GM21526 (cell line): ENCODE results near the gene FLNB.
"Not testable (repeated sequence)": the region's sequence is repeated elsewhere in the genome, so short reads cannot be mapped to it uniquely, and the experiment has no call there.

ENCODE experiments used
- ATAC-seq: cut with Tn5 transposase; IDR thresholded peaks from one replicate; pipeline ENCODE4 v1.9.1; 2021; ENCODE audit warnings: moderate library complexity; ENCODE audit not compliant: unreplicated experiment, low FRiP score

The FLNB gene

GRCh38 chr3:57981483-57982087 lies 26.6 kb upstream of the FLNB start:
- no peak for ATAC-seq

DNA sequence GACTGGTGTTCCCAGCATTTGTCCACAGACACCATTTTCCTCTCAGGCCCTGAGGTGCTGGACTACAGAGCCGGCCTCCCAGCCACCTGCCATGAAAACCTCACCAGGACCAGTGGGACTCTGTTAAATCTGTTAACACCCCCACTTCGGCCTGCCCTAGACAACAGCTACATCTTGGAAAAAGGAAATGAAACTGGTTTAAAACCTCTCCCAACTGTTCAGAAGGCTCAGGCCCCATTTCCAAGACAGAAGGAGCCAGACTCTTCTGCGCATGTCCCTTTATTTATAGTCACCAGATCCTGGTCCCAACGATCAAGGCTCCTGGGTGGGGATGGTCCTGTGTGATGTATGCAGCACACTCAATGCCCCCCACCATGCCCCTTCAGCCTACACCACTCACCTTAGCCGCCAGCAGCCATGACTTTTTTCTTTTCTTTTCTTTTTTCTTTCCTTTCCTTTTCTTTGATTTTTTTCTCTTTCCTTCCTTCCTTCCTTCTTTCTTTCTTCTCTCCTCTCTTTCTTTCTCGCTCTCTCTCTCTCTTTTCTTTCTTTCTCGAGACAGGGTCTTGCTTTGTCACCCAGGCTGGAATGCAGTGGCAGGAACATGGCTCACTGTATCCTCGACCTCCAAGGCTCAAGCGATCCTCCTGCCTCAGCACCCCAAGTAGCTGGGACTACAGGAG lies 25.5 kb upstream of the FLNB start:
- no peak for ATAC-seq

GRCh38 chr3:57983734-57984518 lies 24.3 kb upstream of the FLNB start:
- peak; percentile 96 for ATAC-seq

GRCh38 chr3:57985176-57985983 lies 22.8 kb upstream of the FLNB start:
- no peak for ATAC-seq

DNA sequence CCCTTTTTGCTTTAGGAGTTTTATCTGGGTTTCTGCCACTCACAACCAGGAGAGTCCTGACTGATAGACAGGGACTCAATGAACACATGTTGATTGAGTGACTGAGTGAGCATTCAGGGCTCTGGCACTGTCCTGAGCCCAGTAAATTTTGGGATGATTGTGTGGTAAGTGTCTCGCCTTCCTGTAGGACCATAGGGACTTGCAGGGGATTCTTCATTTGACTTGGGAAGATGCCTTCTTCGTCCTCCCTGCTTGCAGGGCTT lies 22.3 kb upstream of the FLNB start:
- no peak for ATAC-seq

DNA sequence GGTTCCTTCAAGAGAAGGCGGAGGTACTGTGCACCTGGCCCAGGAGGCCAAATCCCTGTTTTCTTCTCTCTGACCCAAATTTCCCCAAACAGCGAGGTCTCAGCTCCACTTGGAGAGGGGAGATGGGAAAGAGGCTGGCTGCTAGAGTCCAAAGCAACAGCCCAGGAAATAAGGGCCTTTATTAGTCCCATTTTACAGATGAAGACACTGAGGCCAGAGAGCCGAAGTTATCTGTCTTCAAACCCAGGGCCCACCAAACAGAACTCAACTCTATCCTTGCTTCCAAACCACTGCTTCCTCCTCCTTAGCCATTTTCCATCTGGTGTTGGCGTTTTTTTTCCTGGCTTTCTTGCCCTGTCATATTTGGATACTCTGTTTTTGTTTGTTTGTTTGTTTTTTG lies 22.0 kb upstream of the FLNB start:
- no peak for ATAC-seq

DNA sequence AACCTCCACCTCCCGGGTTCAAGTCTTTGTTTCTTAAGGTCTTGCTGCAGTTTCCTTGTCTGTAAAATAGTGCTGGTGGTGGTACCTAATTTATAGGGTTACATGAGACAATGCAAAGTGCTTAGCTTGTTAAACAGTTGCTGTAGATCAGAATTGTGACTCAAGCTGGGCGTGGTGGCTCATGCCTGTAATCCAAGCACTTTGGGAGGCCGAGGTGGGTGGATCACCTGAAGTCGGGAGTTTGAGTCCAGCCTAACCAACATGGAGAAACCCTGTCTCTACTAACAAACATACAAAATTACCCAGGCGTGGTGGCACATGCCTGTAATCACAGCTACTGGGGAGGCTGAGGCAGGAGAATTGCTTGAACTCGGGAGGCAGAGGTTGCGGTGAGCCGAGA lies 19.0 kb upstream of the FLNB start:
- not testable (repeated sequence) for ATAC-seq

DNA sequence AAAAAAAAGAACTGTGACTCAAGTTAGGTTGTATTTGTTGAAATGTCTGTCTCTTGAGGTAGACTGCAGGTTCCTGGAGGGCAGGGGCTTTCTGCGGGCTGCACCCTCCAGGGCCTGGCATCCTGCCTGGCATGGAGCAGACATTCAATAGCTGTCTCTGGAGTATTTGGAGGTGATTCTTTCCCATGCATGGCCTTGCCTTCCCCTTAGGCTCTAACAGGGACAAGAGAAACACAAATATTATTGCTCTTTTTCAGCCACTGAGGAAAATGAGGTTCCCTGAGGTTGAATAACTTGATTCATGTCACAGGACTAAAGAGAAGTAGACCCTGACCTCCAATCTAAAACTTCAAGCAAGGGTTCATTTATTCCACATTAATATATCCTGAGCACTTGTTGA lies 18.6 kb upstream of the FLNB start:
- no peak for ATAC-seq

DNA sequence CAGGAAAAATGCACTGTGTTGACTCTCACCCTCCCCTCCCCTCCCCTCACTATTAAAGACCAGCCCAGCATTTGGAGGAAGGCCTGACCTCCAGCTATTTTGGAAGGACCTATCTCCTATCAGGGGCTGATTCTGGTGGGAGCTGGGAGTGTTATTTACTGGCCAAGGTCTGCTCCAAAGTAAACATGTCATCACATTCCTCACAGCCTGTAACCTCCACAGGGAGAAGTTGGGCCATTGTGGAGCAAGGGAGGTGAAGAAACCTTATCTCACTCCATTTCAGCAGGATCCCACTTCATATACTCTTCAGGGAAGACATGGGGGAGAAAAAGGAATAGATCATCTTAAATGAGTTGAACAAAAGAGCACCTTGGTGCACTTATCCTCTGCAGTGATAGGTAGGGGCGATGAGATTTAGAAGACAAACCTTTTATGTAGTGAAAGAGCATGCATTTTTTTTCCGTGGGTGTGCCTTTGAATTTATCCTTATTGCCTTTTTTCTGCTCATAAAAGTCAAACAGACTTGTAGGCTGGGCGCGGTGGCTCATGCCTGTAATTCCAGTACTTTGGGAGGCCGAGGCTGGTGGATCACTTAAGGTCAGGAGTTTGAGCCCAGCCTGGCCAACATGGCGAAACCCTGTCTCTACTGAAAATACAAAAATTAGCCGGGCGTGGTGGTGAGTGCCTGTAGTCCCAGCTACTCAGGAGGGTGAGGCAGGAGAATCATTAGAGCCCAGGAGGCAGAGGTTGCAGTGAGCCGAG lies 15.6 kb upstream of the FLNB start:
- no peak for ATAC-seq

DNA sequence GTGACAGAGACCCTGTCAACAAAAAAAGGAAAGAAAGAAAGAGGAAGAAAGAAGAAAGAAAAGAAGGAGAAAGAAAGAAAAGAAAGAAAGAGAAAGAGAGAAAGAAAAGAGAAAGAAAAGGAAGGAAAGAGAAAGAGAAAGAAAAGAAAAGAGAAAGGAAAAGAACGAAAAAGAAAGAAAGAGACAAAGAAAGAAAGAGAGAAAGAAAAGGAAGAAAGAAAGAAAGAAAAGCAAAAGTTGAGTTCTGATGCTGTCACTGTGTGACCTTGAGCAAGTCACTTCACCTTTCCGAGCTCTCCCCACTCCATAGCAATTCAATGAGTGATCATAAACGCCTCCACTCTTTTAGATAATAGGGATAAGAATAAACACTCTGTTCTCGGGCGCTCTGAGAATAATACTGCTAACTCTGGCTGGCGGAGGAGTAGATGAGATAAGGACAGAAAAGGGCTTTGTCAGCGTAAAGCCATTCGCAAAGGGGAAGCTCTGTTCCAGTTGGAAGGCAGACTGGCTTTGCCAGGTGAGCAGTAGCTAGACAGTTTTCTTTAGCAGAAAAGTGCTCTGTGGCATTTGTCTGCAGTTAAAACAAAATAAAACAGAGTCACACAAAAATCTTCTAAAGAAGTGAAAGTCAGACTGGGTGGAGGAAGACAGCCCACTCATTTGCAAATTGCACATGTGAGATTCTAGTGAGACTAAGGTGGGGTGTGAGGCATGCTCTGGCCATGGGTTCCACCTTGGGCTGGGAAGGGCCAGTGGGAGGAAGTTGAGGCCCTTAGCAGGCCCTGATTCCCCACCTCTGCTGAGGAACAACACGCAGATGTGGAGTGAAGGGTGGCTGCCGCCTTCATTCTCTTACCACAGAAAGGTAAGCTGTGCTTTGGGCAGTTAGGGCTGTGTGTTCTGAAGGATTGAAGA lies 9.6 kb upstream of the FLNB start:
- peak; percentile 74 for ATAC-seq

GRCh38 chr3:57999417-58000115 lies 8.7 kb upstream of the FLNB start:
- ATAC-seq: no peak

GRCh38 chr3:58000306-58001085 lies 7.7 kb upstream of the FLNB start:
- no peak for ATAC-seq

DNA sequence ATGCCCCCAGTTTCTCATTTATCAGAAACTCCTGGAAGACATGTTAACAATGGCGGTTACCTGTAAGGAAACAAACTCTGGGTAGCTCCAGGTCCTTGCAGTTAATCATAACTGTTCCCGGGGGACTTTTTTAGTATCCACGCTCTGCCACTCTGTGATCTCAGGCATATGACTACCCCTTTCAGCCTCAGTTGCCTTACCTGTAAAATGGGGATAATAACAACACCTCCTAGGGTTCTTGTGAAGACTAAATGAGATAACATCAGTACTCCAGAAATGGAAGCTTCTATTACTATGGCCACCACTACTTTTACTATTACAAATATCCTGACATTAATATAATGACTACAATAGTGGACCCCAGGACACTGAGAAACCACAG lies 7.1 kb upstream of the FLNB start:
- no peak for ATAC-seq

- no peak for ATAC-seq
These were observed 6.2 kb upstream of the FLNB start for GRCh38 chr3:58001979-58002378.

DNA sequence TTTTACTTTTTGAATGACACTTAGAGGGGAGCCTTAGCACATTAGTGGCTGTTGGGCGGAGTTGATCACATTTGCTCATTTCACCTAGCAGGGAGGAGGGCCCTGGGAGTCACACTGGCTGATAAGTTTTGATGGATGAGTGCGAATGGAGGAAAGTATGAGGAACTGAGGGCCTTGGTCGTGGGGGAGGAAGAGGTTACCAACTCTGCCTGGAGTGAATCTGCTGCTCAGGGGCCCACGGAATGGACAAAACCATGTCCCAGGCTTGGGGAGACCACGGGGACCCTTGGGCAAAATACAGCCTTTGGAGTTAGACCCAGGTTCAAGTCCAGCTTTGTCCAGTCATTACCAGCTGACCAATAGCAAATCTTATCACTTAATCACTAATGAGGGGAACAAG lies 5.1 kb upstream of the FLNB start:
- no peak for ATAC-seq

GRCh38 chr3:58004973-58005372 lies 3.2 kb upstream of the FLNB start:
- ATAC-seq: no peak

DNA sequence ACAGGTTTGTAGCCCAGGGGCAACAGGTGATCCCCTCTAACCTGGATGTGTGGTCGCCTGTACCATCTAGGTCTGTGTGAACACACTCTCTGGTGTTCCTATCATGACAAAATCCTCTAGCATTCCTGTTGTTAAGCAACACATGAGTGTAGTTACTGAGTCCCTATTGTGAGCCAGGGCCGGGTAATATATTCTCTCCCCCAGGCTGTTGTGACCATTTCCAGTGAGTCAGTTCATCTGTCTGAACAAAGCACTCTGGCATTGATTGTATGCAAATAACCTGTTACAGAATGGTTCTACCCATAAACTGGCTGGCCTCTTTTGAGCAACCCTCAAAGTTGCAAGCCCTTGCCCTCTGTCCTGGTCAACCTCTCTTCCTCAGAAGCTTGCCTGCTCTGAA lies 2.6 kb upstream of the FLNB start:
- ATAC-seq: no peak

- ATAC-seq: no peak
These were observed 1.6 kb upstream of the FLNB start for GRCh38 chr3:58006661-58007060.
